ENCODE results near the gene BCORL1.
A peak's percentile ranks its signal among the peaks of the same experiment; 100 is the strongest.

Gene BCORL1

DNA sequence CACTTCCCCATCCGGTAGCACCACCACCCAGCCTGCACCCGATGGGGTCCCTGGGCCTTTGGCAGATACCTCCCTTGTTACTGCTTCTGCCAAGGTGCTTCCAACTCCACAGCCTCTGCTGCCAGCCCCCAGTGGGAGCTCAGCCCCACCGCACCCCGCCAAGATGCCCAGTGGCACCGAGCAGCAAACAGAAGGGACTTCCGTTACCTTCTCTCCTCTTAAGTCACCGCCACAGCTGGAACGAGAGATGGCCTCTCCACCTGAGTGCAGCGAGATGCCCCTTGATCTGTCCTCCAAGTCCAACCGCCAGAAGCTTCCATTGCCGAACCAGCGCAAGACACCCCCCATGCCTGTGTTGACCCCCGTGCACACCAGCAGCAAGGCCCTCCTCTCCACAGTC, 31.9 kb downstream of the BCORL1 start:
- no peak for DNase-seq (ENCODE audit: low spot score)

DNA sequence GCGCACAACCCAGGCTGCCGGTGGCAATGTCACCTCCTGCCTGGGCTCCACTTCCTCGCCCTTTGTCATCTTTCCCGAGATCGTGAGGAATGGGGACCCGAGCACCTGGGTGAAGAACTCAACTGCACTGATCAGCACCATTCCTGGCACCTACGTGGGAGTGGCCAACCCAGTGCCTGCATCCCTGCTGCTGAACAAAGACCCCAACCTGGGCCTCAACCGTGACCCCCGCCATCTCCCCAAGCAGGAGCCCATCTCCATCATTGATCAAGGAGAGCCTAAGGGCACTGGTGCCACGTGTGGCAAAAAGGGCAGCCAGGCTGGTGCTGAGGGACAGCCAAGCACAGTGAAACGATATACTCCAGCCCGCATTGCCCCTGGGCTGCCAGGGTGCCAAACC, 32.3 kb downstream of the BCORL1 start:
- no peak for DNase-seq (ENCODE audit: low spot score)

DNA sequence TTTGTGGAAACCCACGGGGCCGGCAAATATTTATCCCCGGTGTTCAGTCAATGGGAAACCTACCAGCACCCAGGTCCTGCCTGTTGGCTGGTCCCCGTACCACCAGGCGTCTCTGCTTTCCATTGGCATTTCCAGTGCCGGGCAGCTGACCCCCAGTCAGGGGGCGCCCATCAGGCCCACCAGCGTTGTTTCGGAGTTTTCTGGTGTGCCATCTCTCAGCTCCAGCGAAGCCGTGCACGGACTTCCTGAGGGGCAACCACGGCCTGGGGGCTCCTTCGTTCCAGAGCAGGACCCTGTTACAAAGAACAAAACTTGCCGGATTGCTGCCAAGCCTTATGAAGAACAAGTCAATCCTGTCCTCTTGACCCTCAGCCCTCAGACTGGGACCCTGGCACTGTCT, 32.7 kb downstream of the BCORL1 start:
- DNase-seq (ENCODE audit: low spot score), result no peak

DNA sequence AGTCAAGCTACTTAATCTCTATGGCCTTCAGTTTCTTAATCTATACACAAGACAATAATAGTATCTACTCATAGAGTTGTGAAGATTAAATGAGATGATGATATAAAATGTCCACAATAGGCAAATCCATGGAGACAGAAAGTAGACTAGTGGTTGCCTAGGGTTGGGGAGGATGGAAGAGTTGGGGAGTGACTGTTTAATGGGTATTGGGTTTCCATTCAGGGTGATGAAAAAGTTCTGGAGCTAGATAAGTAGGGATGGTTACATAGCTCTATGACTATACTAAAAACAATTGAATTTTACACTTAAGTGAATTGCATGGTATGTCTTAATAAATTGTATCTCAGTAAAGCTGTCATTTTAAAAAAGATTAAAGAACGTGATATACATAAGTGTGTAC, 35.7 kb downstream of the BCORL1 start:
- no peak for DNase-seq (ENCODE audit: low spot score)

DNA sequence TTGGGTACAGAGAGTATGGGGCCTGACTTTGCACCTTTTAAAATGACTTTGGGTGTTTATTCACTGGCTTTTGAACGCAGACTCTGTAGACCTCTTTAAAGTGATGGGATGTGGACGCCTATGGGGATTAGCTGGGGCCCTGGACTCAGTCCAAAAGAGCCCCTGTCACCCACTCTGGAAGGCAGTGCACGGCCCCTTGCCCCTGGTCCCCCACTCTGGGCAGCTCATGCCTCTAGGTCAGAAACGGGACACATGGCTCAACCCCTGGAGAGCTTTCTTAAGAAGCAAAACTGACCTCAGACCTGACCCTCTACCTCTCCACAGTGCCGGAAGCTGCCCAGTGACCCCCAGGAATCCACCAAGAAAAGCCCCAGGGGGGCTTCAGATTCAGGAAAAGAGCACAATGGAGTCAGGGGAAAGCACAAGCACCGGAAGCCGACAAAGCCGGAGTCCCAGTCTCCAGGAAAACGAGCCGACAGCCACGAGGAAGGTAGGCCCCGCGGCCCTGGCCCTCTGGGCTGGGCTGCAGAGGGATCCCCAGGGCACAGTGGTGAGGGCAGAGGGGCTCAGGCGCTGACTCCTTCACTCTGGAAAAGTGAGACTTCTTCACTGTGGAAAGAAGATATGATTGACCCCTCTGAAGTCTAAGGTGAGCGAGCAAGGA, 38.4 kb downstream of the BCORL1 start:
- DNase-seq (ENCODE audit: low spot score), result no peak

- peak; percentile 31 for DNase-seq (ENCODE audit: low spot score)
Observed at GRCh38 chrX:130024127-130024526, 41.7 kb downstream of the BCORL1 start.

- no peak for DNase-seq (ENCODE audit: low spot score)
Observed at GRCh38 chrX:130025256-130025655, 42.8 kb downstream of the BCORL1 start.

GRCh38 chrX:130027569-130027968, 45.1 kb downstream of the BCORL1 start:
- DNase-seq (ENCODE audit: low spot score), result no peak

GRCh38 chrX:130028196-130028595, 45.8 kb downstream of the BCORL1 start:
- no peak for DNase-seq (ENCODE audit: low spot score)

DNA sequence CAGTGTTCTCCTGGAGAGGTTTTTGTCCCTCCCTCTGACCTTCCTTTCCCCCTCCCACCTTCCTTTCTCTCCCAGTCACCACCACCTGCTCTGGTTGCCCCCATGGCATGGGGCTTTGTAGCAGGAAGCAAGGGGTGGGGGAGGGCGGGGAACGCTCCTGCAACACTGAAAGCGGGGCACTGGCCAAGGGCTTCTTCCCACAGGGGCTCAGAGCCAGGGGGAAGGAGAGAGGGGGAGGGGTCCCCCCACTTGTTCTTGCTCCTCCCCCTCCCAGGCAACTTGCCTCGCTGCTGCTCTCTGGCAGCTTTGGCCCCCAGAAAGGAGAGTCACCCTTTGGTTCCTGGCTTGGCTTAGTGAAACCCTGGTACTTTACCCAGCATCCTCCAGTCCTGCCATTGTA, 48.4 kb downstream of the BCORL1 start:
- peak; percentile 1 for DNase-seq (ENCODE audit: low spot score)

GRCh38 chrX:130032552-130032951, 50.1 kb downstream of the BCORL1 start:
- no peak for DNase-seq (ENCODE audit: low spot score)

DNA sequence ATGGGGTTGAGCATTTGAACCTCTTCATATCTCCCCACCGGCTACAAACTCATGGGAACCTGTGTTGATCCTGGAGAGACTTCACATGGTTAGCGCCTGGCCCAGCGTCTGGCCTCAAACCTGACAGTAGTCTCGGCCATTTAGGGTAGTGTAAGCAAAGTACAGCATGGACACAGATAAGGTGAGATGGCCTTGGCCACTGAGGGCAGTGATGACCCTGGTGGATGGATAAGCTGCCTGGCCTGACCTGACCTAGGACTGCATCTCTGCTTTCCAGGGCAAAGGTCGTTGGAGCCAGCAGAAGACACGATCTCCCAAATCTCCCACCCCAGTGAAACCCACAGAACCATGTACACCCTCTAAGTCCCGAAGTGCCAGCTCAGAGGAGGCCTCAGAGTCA, 51.7 kb downstream of the BCORL1 start:
- DNase-seq (ENCODE audit: low spot score), result no peak

GRCh38 chrX:130039847-130040246, 57.4 kb downstream of the BCORL1 start:
- DNase-seq (ENCODE audit: low spot score), result no peak

- no peak for DNase-seq (ENCODE audit: low spot score)
Observed at GRCh38 chrX:130047416-130047815, 65.0 kb downstream of the BCORL1 start.

DNA sequence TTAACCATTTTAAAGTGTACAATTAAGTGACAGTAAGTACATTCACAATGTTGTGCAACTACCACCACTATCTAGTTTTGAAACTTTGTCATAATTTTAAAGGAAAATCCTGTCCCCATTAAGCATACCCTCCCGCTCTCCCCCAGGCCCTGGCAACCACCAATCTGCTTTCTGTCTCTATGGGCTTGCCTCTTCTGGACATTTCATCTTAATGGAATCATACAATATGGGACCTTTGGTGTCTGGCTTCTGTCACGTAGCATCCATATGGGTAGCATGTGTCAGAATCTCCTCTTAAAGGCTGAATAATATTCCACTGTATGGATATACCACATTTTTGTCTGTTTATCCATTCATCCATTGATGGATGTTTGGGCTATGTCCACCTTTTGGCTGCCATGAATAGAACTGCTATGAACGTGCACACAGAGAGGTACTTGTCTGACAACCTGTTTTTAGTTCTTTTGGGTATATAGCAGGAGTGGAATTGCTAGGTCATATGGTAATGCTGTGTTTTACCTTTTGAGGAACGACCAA, 66.3 kb downstream of the BCORL1 start:
- no peak for DNase-seq (ENCODE audit: low spot score)

GRCh38 chrX:130049821-130050220, 67.4 kb downstream of the BCORL1 start:
- no peak for DNase-seq (ENCODE audit: low spot score)

- DNase-seq (ENCODE audit: low spot score), result no peak
Observed at GRCh38 chrX:130051176-130051845, 68.9 kb downstream of the BCORL1 start.

GRCh38 chrX:130053236-130053635, 70.8 kb downstream of the BCORL1 start:
- DNase-seq (ENCODE audit: low spot score), result no peak

DNA sequence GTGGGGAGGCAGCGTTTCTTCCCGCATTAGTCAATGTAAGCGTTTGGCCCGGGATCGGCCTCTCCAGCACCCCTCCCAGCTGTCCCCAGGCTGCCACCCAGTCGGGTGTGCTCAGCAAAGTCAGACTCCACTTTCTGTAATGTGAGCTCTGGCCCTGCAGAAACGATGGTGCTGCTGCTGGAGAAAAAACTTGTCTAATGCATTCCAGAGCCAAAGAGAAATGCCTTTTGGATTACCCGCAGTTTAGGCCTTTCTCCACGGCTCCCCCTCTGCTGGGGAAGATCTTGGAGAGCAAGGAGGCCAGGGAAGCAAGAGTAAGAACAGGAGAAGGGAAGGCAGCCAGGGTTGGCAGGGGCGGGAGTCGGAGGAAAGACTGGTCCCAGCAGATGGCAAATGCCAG, 72.7 kb downstream of the BCORL1 start:
- DNase-seq (ENCODE audit: low spot score), result no peak

GRCh38 chrX:130055899-130056298, 73.5 kb downstream of the BCORL1 start:
- no peak for DNase-seq (ENCODE audit: low spot score)

GRCh38 chrX:130057209-130057608, 74.8 kb downstream of the BCORL1 start:
- DNase-seq (ENCODE audit: low spot score), result no peak

GRCh38 chrX:130058652-130059051, 76.2 kb downstream of the BCORL1 start:
- DNase-seq (ENCODE audit: low spot score), result no peak
